Nephron progenitor cell (in vitro differentiated cells): ENCODE measurements around the gene DUS1L.

Experiments
- DNase-seq: peaks from one replicate; pipeline ENCODE4 v3.0.0; 2021
- H3K27ac Mint-ChIP-seq: 2 replicates; pipeline ENCODE4 v1.8.0; 2021; ENCODE audit warnings: mild to moderate bottlenecking, moderate library complexity, mixed read lengths
- H3K27me3 Mint-ChIP-seq: 2 replicates; pipeline ENCODE4 v1.8.0; 2021; ENCODE audit warnings: mild to moderate bottlenecking, low read depth, mixed read lengths; ENCODE audit not compliant: poor library complexity
- H3K36me3 Mint-ChIP-seq: 2 replicates; pipeline ENCODE4 v1.8.0; 2021; ENCODE audit warnings: low read depth, mixed read lengths
- H3K4me1 Mint-ChIP-seq: 2 replicates; pipeline ENCODE4 v1.8.0; 2021; ENCODE audit warnings: mixed read lengths
- H3K4me3 Mint-ChIP-seq: 2 replicates; pipeline ENCODE4 v1.8.0; 2021; ENCODE audit warnings: mild to moderate bottlenecking, moderate library complexity, mixed read lengths
- H3K9me3 Mint-ChIP-seq: 2 replicates; pipeline ENCODE4 v1.8.0; 2021; ENCODE audit warnings: mild to moderate bottlenecking, moderate library complexity, mixed read lengths
- TF ChIP-seq, protein P1 (sequence below): fragments of 200-600 bp; sonication (generic); IDR thresholded peaks from 2 replicates; pipeline ENCODE4 v1.5.0; 2021; ENCODE audit warnings: antibody characterized with exemption

The DUS1L gene

DNA sequence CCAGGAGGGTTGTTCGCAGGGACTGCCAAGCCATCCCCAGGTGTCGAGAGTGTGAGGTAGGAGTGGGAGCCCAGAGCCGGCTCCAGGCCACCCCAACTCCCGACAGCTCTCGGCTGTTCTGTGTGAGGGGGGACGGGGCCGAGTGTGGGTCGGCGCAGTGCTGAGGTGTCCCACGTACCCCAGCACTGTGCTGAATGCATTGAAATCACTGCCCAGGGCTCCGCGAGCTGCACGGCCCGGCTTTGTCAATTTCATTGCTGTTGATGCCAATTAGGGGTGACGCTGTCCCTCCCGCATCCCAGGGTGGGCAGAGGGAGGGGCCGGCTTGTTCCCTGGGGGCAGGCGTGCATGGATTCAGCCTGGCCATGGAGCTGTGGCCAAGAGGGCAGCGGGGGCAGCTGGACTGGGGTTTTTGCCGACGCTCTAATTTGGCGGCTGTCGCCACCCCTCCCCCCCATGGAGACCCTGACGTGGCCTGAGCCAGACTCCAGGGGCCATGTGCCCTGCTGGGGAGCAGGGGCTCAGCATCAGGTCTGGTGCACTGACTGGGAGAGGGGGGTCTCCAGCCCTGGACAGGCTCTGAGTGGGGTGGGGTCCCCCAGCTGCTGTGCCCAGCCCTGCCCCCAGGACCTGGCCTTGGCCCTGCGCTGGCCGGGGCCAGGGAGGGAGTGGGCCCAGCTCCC, 57.2 kb downstream of the DUS1L start:
- no peaks in the 10 kb centered on the region for H3K27me3 Mint-ChIP-seq
- H3K27ac Mint-ChIP-seq = no peak overlapping the region
- no peaks in the 10 kb centered on the region for H3K9me3 Mint-ChIP-seq
- H3K36me3 Mint-ChIP-seq = no peaks in the 10 kb centered on the region
- H3K4me1 Mint-ChIP-seq = peaks cover 32% of the 10 kb centered on the region
- no peak for DNase-seq
- TF ChIP-seq, protein P1, sequence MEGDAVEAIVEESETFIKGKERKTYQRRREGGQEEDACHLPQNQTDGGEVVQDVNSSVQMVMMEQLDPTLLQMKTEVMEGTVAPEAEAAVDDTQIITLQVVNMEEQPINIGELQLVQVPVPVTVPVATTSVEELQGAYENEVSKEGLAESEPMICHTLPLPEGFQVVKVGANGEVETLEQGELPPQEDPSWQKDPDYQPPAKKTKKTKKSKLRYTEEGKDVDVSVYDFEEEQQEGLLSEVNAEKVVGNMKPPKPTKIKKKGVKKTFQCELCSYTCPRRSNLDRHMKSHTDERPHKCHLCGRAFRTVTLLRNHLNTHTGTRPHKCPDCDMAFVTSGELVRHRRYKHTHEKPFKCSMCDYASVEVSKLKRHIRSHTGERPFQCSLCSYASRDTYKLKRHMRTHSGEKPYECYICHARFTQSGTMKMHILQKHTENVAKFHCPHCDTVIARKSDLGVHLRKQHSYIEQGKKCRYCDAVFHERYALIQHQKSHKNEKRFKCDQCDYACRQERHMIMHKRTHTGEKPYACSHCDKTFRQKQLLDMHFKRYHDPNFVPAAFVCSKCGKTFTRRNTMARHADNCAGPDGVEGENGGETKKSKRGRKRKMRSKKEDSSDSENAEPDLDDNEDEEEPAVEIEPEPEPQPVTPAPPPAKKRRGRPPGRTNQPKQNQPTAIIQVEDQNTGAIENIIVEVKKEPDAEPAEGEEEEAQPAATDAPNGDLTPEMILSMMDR = no peak
- no peak overlapping the region for H3K4me3 Mint-ChIP-seq
